HL-60 (cell line): ENCODE results near the gene PPM1A.

Source experiments
- DNase-seq, 2 experiments: peaks; one replicate each; pipeline ENCODE4 v3.0.0-alpha.2; 2010 to 2020; ENCODE audit warnings: low read depth in 1 of 2, low spot score in 1 of 2
- H3K27ac ChIP-seq: fragments of 250-450 bp; sonication (Bioruptor Pico); replicated peaks from 2 replicates; pipeline ENCODE4 v1.5.1; 2020; ENCODE audit warnings: mild to moderate bottlenecking, moderate library complexity
- H3K27me3 ChIP-seq: fragments of 250-450 bp; sonication (Bioruptor Pico); 2 replicates; pipeline ENCODE4 v1.5.1; 2021; ENCODE audit warnings: mild to moderate bottlenecking, moderate library complexity; ENCODE audit not compliant: insufficient read depth, poor library complexity, severe bottlenecking
- H3K4me3 ChIP-seq: replicated peaks from 2 replicates; pipeline ENCODE4 v1.5.1; 2011; ENCODE audit warnings: mild to moderate bottlenecking, control low read depth, low read length; ENCODE audit not compliant: insufficient read depth
- CTCF ChIP-seq: IDR thresholded peaks from one replicate; pipeline ENCODE4 v1.5.1; 2011; ENCODE audit warnings: low read length, control low read depth, inconsistent platforms; ENCODE audit not compliant: insufficient read depth
- GABPA ChIP-seq: IDR thresholded peaks from 2 replicates; pipeline ENCODE4 v1.6.1; 2012; ENCODE audit warnings: low read depth
- POLR2AphosphoS5 ChIP-seq: IDR thresholded peaks from 2 replicates; pipeline ENCODE4 v1.6.1; 2012; ENCODE audit warnings: low read depth
- REST ChIP-seq: IDR thresholded peaks from 2 replicates; pipeline ENCODE4 v1.6.1; 2012; ENCODE audit warnings: low read depth; ENCODE audit not compliant: insufficient replicate concordance
- SPI1 ChIP-seq: IDR thresholded peaks from 2 replicates; pipeline ENCODE4 v1.6.1; 2012; ENCODE audit warnings: low read depth, mild to moderate bottlenecking, borderline replicate concordance

Gene PPM1A

GRCh38 chr14:60204843-60205774 lies 43.9 kb upstream of the PPM1A start:
- TF ChIP-seq REST (no peak), GABPA (no peak), CTCF (no peak), POLR2AphosphoS5 (no peak), SPI1 (no peak)
- Histone ChIP-seq H3K4me3 (no peak overlapping the region), H3K27me3 (no peaks in the 10 kb centered on the region), H3K27ac (peak overlapping the region; percentile 35)
- no peak for DNase-seq

- TF ChIP-seq POLR2AphosphoS5 (no peak), REST (no peak), GABPA (no peak), CTCF (no peak), SPI1 (no peak)
- DNase-seq: no peak
- Histone ChIP-seq H3K4me3 (no peak overlapping the region), H3K27me3 (no peaks in the 10 kb centered on the region), H3K27ac (no peak overlapping the region)
Measured at GRCh38 chr14:60206249-60206670, 42.8 kb upstream of the PPM1A start.

GRCh38 chr14:60206837-60207533 lies 42.0 kb upstream of the PPM1A start:
- DNase-seq: peak; percentile 54 to 66
- Histone ChIP-seq H3K4me3 (no peak overlapping the region), H3K27me3 (no peaks in the 10 kb centered on the region), H3K27ac (no peak overlapping the region)
- TF ChIP-seq REST (no peak), SPI1 (peak; percentile 9; the same call in 1 of the 2 replicates)
